Measurements from ENCODE around the gene HMGN3. TPM values are rescaled to one million over a fixed set of nuclear protein-coding genes. Genes with fewer than 3 reads are reported as not detected.
"Not testable (repeated sequence)": the region's sequence is repeated elsewhere in the genome, so short reads cannot be mapped to it uniquely, and the experiment has no call there.

The HMGN3 gene
- total and polyA plus RNA-seq, 3 donors from 2014 or later, result 132 to 157 (median 134) TPM

DNA sequence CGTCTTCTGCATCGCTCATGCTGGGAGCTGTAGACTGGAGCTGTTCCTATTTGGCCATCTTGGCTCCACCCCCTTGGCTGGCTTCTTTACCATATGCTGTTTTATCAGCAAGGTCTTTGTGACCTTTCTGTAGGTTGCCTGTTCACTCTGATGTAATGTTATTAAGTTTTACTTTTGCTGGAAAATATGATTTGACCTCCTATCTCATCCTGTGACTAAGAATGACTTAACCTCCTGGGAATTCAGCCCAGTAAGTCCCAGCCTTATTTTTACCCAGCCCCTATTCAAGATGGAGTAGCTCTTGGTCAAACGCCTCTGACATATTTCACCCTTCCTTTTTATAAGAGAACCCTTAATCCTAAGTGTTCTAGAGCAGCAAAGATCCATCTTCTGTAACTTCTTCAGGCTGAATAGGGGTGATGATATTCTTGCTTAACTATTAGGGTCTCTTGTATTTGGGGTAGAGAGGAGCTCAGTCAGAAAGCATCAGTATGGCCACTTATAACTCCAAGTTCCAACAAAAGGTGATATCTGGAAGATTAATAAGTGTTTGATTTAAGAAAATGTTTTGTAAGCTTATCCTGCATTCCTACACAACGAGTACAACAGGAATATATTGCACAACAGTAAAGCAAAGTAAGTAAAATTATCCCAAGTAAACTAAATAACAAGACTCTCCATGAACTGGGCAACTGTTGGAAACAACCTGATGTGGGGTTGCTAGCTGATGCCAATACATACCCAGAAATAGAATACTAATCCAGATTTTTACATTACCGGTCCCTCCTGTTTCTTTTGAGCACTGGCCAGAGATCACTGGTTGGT is 23.1 kb upstream of the HMGN3 start:
- Histone ChIP-seq H3K4me3 (no peak overlapping the region), H3K36me3 (ENCODE audit: low read depth, missing control alignments) (no peaks in the 10 kb centered on the region), H3K4me1 (no peaks in the 10 kb centered on the region), H3K9me3 (no peaks in the 10 kb centered on the region), H3K27me3 (no peaks in the 10 kb centered on the region), H3K27ac (no peak overlapping the region)
- DNase-seq, result no peak
- intact Hi-C loops (cut with DNase I; ENCODE audit: low total_unique reads), result no loop called here
- 67 to 75% methylated on average over 5 of the region's 5 CpGs for WGBS, 2 donors
- no peak for TF ChIP-seq POLR2A (IDR thresholded peaks at IDR 0.05)
- TF ChIP-seq, protein P1, sequence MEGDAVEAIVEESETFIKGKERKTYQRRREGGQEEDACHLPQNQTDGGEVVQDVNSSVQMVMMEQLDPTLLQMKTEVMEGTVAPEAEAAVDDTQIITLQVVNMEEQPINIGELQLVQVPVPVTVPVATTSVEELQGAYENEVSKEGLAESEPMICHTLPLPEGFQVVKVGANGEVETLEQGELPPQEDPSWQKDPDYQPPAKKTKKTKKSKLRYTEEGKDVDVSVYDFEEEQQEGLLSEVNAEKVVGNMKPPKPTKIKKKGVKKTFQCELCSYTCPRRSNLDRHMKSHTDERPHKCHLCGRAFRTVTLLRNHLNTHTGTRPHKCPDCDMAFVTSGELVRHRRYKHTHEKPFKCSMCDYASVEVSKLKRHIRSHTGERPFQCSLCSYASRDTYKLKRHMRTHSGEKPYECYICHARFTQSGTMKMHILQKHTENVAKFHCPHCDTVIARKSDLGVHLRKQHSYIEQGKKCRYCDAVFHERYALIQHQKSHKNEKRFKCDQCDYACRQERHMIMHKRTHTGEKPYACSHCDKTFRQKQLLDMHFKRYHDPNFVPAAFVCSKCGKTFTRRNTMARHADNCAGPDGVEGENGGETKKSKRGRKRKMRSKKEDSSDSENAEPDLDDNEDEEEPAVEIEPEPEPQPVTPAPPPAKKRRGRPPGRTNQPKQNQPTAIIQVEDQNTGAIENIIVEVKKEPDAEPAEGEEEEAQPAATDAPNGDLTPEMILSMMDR (IDR thresholded peaks at IDR 0.05), result no peak

DNA sequence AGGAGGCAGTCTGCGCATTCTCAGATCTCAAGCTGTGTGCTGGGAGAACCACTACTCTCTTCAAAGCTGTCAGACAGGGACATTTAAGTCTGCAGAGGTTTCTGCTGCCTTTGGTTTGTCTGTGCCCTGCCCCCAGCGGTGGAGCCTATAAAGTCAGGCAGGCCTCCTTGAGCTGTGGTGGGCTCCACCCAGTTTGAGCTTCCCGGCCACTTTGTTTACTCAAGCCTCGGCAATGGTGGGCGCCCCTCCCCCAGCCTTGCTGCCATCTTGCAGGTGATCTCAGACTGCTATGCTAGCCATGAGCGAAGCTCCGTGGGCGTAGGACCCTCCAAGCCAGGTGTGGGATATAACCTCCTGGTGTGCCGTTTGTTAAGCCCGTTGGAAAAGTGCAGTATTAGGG is 22.3 kb upstream of the HMGN3 start:
- H3K27me3 ChIP-seq; DNase-seq; H3K36me3 ChIP-seq (ENCODE audit: low read depth, missing control alignments); H3K4me3 ChIP-seq; H3K27ac ChIP-seq; H3K9me3 ChIP-seq; intact Hi-C loops (cut with DNase I; ENCODE audit: low total_unique reads); H3K4me1 ChIP-seq: not testable (repeated sequence)
- WGBS, 2 donors, result 79 to 81% methylated on average over 9 to 10 of the region's 10 CpGs

DNA sequence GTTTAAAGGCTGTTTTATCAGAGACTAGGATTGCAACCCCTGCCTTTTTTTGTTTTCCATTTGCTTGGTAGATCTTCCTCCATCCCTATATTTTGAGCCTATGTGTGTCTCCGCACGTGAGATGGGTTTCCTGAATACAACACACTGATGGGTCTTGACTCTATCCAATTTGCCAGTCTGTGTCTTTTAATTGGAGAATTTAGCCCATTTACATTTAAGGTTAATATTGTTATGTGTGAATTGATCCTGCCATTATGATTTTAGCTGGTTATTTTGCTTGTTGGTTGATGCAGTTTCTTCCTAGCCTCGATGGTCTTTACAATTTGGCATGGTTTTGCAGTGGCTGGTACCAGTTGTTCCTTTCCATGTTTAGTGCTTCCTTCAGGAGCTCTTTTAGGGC is 20.6 kb upstream of the HMGN3 start:
- 90 to 95% methylated on average over 3 of the region's 3 CpGs for WGBS, 2 donors
- H3K9me3 ChIP-seq; H3K27me3 ChIP-seq; intact Hi-C loops (cut with DNase I; ENCODE audit: low total_unique reads); H3K36me3 ChIP-seq (ENCODE audit: low read depth, missing control alignments); H3K4me1 ChIP-seq; H3K27ac ChIP-seq; DNase-seq; H3K4me3 ChIP-seq: not testable (repeated sequence)

DNA sequence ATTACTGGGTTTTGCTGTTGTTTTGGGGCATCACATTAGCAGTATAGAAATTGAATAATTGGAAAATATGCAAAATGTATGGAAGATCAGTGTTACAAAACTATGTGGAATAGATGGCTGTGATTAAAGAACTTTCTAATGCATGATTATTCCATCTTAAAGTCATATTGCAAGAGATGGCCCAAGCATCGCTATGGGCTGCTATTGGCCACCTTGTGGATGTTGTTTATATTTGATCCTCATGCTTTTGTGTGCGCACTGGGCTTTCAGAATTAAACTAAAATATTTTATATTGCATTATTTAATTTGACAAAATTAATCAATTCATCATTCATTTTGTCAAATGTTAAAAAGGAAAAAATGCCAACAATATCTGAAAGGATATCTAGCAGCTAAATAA is 16.1 kb upstream of the HMGN3 start:
- H3K4me1 ChIP-seq, result no peaks in the 10 kb centered on the region
- WGBS, 2 donors, result 91 to 93% methylated on average over 2 of the region's 2 CpGs
- no peak for DNase-seq
- no peaks in the 10 kb centered on the region for H3K9me3 ChIP-seq
- no peak overlapping the region for H3K4me3 ChIP-seq
- H3K36me3 ChIP-seq (ENCODE audit: low read depth, missing control alignments), result no peaks in the 10 kb centered on the region
- intact Hi-C loops (cut with DNase I; ENCODE audit: low total_unique reads), result no loop called here
- H3K27me3 ChIP-seq, result no peaks in the 10 kb centered on the region
- TF ChIP-seq, protein P1 (IDR thresholded peaks at IDR 0.05), result no peak
- TF ChIP-seq POLR2A (IDR thresholded peaks at IDR 0.05), result no peak
- H3K27ac ChIP-seq, result no peak overlapping the region

DNA sequence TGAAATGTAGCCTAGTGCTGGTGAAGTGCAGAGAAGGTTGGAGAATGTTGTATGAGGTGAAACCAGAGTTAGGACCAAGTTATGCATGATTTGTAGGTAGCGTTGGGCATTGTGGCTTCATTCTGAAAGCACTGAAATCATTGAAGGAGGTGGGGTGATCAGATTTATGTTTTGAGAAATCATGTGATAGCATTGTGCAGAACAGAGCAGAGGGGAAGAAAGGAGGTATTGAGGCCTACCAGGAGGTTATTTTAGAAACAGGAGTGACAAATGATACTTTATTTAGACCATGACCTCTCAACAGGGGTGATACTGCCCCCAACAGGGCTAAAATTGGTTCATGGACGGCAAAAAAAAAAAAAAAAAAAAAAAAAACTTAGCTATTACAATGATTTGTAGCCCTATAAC is 15.6 kb upstream of the HMGN3 start:
- H3K27ac ChIP-seq, result no peak overlapping the region
- no peaks in the 10 kb centered on the region for H3K9me3 ChIP-seq
- H3K4me1 ChIP-seq, result no peaks in the 10 kb centered on the region
- WGBS, 2 donors, result 66 to 76% methylated on average over 2 of the region's 2 CpGs
- no peak for TF ChIP-seq POLR2A (IDR thresholded peaks at IDR 0.05)
- TF ChIP-seq, protein P1 (IDR thresholded peaks at IDR 0.05), result no peak
- H3K27me3 ChIP-seq, result no peaks in the 10 kb centered on the region
- no peaks in the 10 kb centered on the region for H3K36me3 ChIP-seq (ENCODE audit: low read depth, missing control alignments)
- intact Hi-C loops (cut with DNase I; ENCODE audit: low total_unique reads), result no loop called here
- no peak overlapping the region for H3K4me3 ChIP-seq
- no peak for DNase-seq

DNA sequence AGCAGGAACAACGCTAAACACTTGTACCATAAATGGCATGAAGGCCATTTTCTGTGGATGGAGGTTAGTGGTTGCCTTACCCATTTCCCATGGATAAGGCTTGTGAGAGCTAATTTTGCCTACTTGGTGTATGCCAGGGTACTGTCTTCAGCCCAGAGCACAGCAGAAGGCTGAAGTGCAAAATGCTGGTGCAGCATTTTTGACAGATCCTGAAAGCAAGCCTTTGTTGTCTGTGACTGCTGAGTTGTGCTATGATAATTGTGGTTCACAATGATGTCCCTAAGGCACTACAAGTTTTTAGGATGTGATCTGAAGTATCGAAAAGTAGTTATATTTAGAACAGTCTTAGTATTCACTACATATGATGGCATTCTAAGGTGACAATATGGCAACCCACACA is 14.7 kb upstream of the HMGN3 start:
- Histone ChIP-seq H3K36me3 (ENCODE audit: low read depth, missing control alignments) (no peaks in the 10 kb centered on the region), H3K27ac (no peak overlapping the region), H3K27me3 (no peaks in the 10 kb centered on the region), H3K4me3 (no peak overlapping the region), H3K4me1 (no peaks in the 10 kb centered on the region), H3K9me3 (no peaks in the 10 kb centered on the region)
- DNase-seq, result no peak
- intact Hi-C loops (cut with DNase I; ENCODE audit: low total_unique reads), result no loop called here
- 81 to 82% methylated on average over 2 of the region's 2 CpGs for WGBS, 2 donors
- TF ChIP-seq, protein P1 (IDR thresholded peaks at IDR 0.05), result no peak
- TF ChIP-seq POLR2A (IDR thresholded peaks at IDR 0.05), result no peak
